Glomerular endothelial cell (primary cell): ENCODE results near the gene WSB1. TPM values are rescaled to one million over a fixed set of nuclear protein-coding genes. Genes with fewer than 3 reads are reported as not detected.

Experiments
- DNase-seq: peaks from one replicate; pipeline ENCODE4 v3.0.0-alpha.2; 2011; ENCODE audit warnings: low read depth, low spot score; ENCODE audit errors: extremely low read depth
- total RNA-seq: library from RNA; depleted of rRNA; stranded (reverse); fragments of >200 nt; gene quantifications from 2 replicates; pipeline ENCODE4 v1.2.3, GENCODE V29; 2015

Gene WSB1
- total RNA-seq, 1 donor from 2014 or later: 235 TPM

DNA sequence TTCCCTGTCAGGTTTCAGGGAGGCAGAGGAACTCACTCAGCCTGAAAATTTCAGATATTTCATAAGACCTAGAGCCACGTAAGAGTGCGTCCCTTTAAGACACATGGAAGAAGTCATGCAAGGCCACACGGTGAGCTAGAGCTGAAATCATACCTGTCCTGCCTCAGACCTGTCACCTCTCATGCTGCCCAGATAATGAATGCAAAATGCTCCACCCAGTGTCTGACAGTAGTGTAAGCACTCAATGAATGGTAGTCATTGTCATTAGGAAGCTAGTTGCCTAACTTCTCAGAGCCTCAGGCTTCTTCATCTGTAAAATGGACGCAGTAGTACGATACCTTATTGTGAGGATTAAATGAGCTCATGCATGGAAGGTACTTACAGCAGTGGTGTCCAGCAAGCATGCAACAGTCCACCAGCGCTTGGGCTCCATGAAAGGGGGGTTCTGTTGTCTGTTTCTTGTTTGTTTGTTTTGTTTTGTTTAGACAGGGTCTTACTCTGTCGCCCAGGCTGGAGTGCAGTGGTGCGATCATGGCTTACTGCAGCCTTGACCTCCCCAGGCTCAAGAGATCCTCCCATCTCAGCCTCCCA, 60.7 kb downstream of the WSB1 start:
- no peak for DNase-seq

DNA sequence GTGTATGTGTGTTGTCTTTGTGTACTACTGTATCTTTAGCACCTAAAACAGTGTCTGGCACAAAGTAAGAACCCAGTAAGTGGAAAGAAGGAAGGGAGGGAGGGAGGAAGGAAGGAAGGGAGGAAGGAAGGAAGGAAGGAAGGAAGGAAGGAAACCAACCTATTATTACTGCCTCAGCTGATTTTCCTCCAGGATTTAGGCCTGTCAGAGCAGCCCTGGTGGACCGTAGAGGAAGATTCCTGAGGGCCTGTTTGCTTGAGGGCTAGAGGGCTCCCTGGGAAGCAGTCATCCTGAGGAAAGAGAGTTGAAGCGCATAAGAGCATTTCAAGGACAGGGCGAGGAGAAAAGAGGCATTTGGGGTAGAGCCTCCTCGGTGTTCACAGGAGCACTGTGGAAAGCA, 61.5 kb downstream of the WSB1 start:
- DNase-seq: no peak

DNA sequence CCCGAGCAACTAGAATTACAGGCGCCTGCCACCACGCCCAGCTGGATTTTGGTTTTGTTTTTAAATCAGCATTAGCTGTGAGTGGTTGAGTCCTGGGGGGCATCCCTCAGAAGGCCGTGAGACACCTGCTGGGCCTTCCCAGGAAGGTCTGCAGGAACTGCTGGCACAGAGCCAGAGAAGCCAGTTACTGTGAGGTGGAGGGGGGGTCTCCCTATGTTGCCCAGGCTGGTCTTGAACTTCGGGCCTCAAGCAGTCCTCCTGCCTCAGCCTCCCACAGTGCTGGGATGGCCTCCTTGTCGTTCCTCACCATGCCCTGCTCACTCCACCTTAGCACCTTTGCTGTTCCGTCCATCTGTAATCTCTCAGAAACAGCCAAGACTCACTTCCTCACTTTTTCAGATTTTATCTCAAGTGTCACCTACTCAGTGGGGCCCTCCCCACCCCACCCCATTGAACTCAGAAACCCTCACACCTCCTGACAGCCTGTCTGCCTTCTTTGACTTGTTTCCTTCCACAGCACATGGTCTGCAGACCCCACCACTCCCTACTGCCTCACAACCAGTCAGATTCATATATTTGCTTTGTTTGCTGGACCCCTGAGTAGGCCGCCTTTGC, 62.3 kb downstream of the WSB1 start:
- no peak for DNase-seq

DNA sequence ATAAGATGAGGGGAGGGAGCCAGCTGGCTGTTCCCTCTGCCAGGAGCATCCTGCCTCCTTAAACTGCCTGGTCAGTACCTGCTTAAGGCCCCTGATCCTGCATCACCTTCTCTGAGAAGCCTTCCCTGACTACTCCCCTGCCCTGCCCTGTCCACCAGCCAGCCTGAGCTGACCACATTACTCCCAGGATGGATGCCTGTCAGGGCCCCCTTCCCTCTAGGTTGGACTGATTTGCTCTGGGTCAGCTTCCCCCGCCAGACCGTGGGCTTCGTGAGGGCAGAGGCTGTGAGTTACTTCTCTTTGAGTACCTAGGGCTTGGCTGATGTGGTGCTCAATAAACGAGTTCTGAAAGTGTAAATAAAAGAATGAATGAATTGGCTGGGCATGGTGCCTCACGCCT, 63.3 kb downstream of the WSB1 start:
- no peak for DNase-seq

DNA sequence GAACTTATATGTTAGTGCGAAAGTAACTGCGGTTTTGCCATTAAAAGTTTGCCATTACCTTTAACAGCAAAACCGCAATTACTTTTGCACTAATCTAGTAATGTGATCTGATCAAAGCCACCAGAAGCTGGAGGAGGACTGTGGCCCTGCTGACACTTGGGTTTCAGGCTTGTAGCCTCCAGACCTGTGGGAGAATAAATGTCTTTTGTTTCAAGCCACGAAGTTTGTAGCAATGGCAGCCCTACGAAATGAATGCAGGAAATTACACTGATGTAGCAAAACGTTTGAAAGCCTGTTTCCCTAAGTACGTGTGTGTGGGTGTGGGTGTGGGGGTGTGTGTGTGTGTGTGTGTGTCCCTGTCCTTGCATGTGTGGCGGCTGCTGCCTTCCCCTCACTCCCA, 66.6 kb downstream of the WSB1 start:
- DNase-seq: no peak

DNA sequence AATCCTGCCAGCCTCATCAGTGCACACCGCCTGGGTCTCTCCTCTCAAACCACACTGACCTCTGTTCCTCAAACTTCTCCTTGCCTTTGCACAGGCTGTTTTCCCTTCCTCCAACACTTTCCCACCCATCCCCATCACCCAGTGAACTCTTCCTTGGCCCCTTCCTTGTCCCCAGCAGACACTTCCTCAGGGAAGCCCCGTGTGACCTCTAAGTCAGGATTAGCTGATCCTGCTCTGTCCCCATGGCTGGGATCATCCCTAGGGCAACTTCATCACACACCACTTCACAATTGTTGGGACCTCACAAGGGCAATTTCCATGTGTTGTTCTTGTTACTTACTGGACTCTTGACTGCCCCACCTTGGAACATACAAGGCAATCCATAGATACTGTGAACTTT, 67.8 kb downstream of the WSB1 start:
- no peak for DNase-seq

DNA sequence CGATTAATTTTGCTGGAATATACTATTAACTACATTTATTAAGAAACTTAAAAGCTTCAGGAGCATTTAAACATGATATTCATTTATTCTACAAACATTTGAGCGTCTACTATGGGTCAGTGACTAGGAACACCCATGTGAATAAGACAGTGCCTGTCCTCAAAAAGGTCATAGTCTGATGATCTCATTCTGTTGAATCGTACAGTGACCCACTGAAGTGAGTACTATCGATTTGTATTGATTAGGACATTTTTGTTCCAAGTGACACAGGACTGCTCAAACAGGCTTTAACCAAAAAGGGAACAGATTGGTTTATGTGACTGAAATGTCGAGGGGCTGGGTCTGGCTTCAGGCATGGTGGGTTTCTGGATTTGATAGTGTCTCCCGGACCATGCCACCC, 68.6 kb downstream of the WSB1 start:
- no peak for DNase-seq

DNA sequence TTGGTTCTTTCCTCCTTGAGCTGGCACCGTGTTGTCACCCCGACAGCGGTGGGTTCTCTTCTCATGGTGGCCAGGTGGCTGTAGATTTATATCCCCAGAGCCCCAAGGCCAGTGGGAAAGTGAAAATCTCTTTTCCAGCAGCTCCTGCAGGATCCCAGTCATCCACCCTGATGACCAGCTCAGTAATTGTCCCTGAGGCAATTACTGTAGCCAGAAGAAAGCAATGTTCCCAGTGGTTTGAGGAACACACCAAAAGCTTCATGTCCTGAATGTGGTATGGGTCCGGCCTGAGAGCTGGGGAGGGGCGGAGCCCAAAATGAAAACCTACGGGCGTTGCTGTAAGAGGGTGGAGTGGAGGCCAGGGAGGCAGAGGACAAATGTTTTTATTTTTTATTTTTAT, 69.0 kb downstream of the WSB1 start:
- no peak for DNase-seq

DNA sequence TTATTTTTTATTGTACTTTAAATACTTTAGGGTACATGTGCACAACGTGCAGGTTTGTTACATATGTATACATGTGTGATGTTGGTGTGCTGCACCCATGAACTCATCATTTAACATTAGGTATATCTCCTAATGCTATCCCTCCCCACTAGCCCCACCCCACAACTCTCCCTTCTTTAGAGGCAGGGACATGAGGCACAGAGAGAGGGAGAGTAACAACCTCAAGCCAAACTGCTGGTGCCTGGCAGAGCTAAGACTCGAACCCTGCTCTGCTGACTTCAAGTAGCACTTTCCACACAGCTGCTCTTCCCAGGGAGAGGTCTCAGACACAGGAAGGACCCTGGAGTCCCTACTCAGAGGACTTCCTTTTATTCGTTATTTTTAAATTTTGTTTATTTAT, 69.4 kb downstream of the WSB1 start:
- no peak for DNase-seq

Other genes starting within 250 kb of the WSB1 start
- gene KSR1, start 162.3 kb downstream of the WSB1 start, total RNA-seq: 30.1 and 49.7 TPM in 2 replicates